GM23338 (cell line): ENCODE results near the gene JCHAIN. TPM values are rescaled to one million over a fixed set of nuclear protein-coding genes. Genes with fewer than 3 reads are reported as not detected.

Experiments used
- CTCF ChIP-seq, 2 experiments: fragments of 200-600 bp in 1 of 2; sonication (generic) in 1 of 2; conservative IDR thresholded peaks; 2 replicates each; pipeline versions ENCODE4 v1.5.1 to v1.6.1; 2016 to 2017; ENCODE audit warnings: antibody characterized with exemption in 2 of 2, low read depth in 2 of 2, mild to moderate bottlenecking in 2 of 2, moderate library complexity in 1 of 2
- EZH2phosphoT487 ChIP-seq: fragments of 200-600 bp; sonication (generic); IDR thresholded peaks from one replicate; pipeline ENCODE4 v1.8.1; 2018; ENCODE audit warnings: antibody characterized with exemption; ENCODE audit not compliant: unreplicated experiment
- POLR2AphosphoS5 ChIP-seq: IDR thresholded peaks from 2 replicates; pipeline ENCODE4 v1.6.1; 2016; ENCODE audit warnings: antibody characterized with exemption, low read depth
- ZNF462 ChIP-seq: fragments of 250-450 bp; sonication (Bioruptor Pico); IDR thresholded peaks from 2 replicates; pipeline ENCODE4 v1.5.0; 2020; ENCODE audit warnings: mild to moderate bottlenecking, moderate library complexity
- polyA plus RNA-seq: library from polyadenylated mRNA; unstranded; fragments of >200 nt; fragmentation: Nextera tagmentation; extraction: Ambion mirVana; gene quantifications from 2 replicates; pipeline ENCODE4 v1.2.1, GENCODE V29; 2016
- total RNA-seq: library from RNA; depleted of rRNA; stranded (reverse); fragments of >200 nt; shearing (Covaris generic); gene quantifications from 2 replicates; pipeline ENCODE4 v1.2.3, GENCODE V29; 2014
- TF ChIP-seq, protein P1 (sequence below): IDR thresholded peaks from one replicate; pipeline ENCODE4 v1.6.1; 2018; ENCODE audit warnings: antibody characterized with exemption; ENCODE audit not compliant: unreplicated experiment

The JCHAIN gene
- total and polyA plus RNA-seq, 2 experiments from 2014 or later = 0.23 TPM; not detected in 1

- TF ChIP-seq ZNF462 (CRISPR knock-in tag) (no peak), CTCF (conservative IDR thresholded peaks at IDR 0.05; ENCODE audit: low read depth in 2 of 2) (no peak), EZH2phosphoT487 (no peak), POLR2AphosphoS5 (no peak)
- TF ChIP-seq, protein P1, sequence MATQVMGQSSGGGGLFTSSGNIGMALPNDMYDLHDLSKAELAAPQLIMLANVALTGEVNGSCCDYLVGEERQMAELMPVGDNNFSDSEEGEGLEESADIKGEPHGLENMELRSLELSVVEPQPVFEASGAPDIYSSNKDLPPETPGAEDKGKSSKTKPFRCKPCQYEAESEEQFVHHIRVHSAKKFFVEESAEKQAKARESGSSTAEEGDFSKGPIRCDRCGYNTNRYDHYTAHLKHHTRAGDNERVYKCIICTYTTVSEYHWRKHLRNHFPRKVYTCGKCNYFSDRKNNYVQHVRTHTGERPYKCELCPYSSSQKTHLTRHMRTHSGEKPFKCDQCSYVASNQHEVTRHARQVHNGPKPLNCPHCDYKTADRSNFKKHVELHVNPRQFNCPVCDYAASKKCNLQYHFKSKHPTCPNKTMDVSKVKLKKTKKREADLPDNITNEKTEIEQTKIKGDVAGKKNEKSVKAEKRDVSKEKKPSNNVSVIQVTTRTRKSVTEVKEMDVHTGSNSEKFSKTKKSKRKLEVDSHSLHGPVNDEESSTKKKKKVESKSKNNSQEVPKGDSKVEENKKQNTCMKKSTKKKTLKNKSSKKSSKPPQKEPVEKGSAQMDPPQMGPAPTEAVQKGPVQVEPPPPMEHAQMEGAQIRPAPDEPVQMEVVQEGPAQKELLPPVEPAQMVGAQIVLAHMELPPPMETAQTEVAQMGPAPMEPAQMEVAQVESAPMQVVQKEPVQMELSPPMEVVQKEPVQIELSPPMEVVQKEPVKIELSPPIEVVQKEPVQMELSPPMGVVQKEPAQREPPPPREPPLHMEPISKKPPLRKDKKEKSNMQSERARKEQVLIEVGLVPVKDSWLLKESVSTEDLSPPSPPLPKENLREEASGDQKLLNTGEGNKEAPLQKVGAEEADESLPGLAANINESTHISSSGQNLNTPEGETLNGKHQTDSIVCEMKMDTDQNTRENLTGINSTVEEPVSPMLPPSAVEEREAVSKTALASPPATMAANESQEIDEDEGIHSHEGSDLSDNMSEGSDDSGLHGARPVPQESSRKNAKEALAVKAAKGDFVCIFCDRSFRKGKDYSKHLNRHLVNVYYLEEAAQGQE = no peak
Measured at GRCh38 chr4:70709611-70710205, 43.4 kb upstream of the JCHAIN start (continued).
